Measurements from ENCODE around the gene COX6B1.

DNA sequence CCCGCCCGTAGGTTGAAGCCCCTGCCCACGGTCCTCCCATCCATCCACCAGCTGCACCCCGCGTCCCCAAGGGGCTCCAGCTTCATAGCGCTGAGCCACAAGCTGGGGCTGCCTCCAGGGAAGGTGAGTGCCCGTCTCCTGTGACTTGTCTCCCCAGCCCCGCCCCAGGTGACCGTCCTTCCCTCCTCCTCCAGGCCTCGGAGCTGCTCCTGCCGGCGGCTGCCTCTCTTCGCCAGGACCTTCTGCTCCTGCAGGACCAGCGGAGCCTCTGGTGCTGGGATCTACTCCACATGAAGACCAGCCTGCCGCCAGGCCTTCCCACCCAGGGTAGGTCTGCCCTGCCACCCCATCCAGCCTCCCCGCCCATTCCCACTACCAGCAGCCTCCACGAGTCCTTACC, 28.1 kb upstream of the COX6B1 start:
- TF ChIP-seq, protein P1, sequence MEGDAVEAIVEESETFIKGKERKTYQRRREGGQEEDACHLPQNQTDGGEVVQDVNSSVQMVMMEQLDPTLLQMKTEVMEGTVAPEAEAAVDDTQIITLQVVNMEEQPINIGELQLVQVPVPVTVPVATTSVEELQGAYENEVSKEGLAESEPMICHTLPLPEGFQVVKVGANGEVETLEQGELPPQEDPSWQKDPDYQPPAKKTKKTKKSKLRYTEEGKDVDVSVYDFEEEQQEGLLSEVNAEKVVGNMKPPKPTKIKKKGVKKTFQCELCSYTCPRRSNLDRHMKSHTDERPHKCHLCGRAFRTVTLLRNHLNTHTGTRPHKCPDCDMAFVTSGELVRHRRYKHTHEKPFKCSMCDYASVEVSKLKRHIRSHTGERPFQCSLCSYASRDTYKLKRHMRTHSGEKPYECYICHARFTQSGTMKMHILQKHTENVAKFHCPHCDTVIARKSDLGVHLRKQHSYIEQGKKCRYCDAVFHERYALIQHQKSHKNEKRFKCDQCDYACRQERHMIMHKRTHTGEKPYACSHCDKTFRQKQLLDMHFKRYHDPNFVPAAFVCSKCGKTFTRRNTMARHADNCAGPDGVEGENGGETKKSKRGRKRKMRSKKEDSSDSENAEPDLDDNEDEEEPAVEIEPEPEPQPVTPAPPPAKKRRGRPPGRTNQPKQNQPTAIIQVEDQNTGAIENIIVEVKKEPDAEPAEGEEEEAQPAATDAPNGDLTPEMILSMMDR (IDR thresholded peaks at IDR 0.05), result no peak
- no peak for TF ChIP-seq POLR2A (IDR thresholded peaks at IDR 0.05)
